ENCODE measurements around the gene SCAF1.
A peak's percentile ranks its signal among the peaks of the same experiment; 100 is the strongest.

Gene SCAF1

GRCh38 chr19:49688531-49689132 is 46.6 kb downstream of the SCAF1 start:
- no peak for DNase-seq

GRCh38 chr19:49689133-49690078 is 47.4 kb downstream of the SCAF1 start, which contains the start of gene ADM5:
ADM5 (plus strand) TSS chr19:49689594; CDS start chr19:49689838, 244 bp downstream.
- peak; percentile 86 for DNase-seq

GRCh38 chr19:49690079-49690655 is 48.2 kb downstream of the SCAF1 start:
- no peak for DNase-seq

- DNase-seq, result peak; percentile 98
Observed at GRCh38 chr19:49690656-49691242, 48.7 kb downstream of the SCAF1 start, which contains the start of gene CPT1C. CPT1C (plus strand) TSS chr19:49691116; CDS start chr19:49692253, 1,137 bp downstream.

GRCh38 chr19:49691243-49692146 is 49.5 kb downstream of the SCAF1 start:
- DNase-seq, result peak; percentile 96

GRCh38 chr19:49692147-49692506 is 50.1 kb downstream of the SCAF1 start:
- peak; percentile 41 for DNase-seq

GRCh38 chr19:49696115-49696514 is 54.1 kb downstream of the SCAF1 start:
- DNase-seq, result peak; percentile 31

- no peak for DNase-seq
Observed at GRCh38 chr19:49696865-49697264, 54.9 kb downstream of the SCAF1 start.

GRCh38 chr19:49699364-49699763 is 57.4 kb downstream of the SCAF1 start:
- DNase-seq, result no peak

- DNase-seq, result no peak
Observed at GRCh38 chr19:49700563-49700962, 58.6 kb downstream of the SCAF1 start.

- DNase-seq, result no peak
Observed at GRCh38 chr19:49701271-49701786, 59.3 kb downstream of the SCAF1 start.

GRCh38 chr19:49704888-49705642 is 63.1 kb downstream of the SCAF1 start:
- DNase-seq, result no peak

GRCh38 chr19:49705919-49706318 is 63.9 kb downstream of the SCAF1 start:
- no peak for DNase-seq
